OCI-LY7 (cell line): ENCODE measurements around the gene DNAJA3. TPM values are rescaled to one million over a fixed set of nuclear protein-coding genes. Genes with fewer than 3 reads are reported as not detected.

Source experiments
- BruUV-seq: library from RNA; stranded (reverse); fragments of 400-500 nt; replicated peaks from 2 replicates; lab custom pipeline; 2021; lab: Mats Ljungman, UMichigan
- CTCF ChIA-PET: fragments of 300-600 bp; sonication (Branson Sonifier 250); formaldehyde crosslinking; loops from one replicate; lab custom pipeline; 2022; ENCODE audit warnings: antibody characterized with exemption; ENCODE audit not compliant: unreplicated experiment; lab: Charles Lee
- POLR2A ChIA-PET: fragments of 300-600 bp; sonication (Branson Sonifier 250); formaldehyde crosslinking; loops from one replicate; lab custom pipeline; 2022; ENCODE audit warnings: antibody characterized with exemption; lab: Charles Lee
- DNase-seq: peaks from one replicate; pipeline ENCODE4 v3.0.0-alpha.2; 2015; ENCODE audit warnings: low spot score
- H2AFZ ChIP-seq: fragments of 200-600 bp; sonication (generic), shearing (Covaris generic); 2 replicates; pipeline ENCODE4 v1.6.1; 2014; ENCODE audit warnings: mild to moderate bottlenecking, antibody characterized with exemption, low read length, moderate library complexity
- H3K27ac ChIP-seq: fragments of 200-600 bp; sonication (generic); 2 replicates; pipeline ENCODE4 v1.5.1; 2014; ENCODE audit warnings: mixed run types, low read depth, mild to moderate bottlenecking, moderate library complexity, low read length, inconsistent platforms; ENCODE audit not compliant: poor library complexity, severe bottlenecking
- H3K36me3 ChIP-seq: fragments of 200-600 bp; sonication (generic); 2 replicates; pipeline ENCODE4 v1.6.1; 2014; ENCODE audit warnings: mild to moderate bottlenecking, antibody characterized with exemption, low read length, moderate library complexity, mixed read lengths; ENCODE audit not compliant: insufficient read depth
- H3K4me1 ChIP-seq: fragments of 200-600 bp; sonication (generic); 2 replicates; pipeline ENCODE4 v1.5.1; 2014; ENCODE audit warnings: mild to moderate bottlenecking, low read length; ENCODE audit not compliant: insufficient read depth, poor library complexity, severe bottlenecking
- H3K4me2 ChIP-seq: fragments of 200-600 bp; sonication (generic); 2 replicates; pipeline ENCODE4 v1.6.1; 2014; ENCODE audit warnings: mild to moderate bottlenecking, low read length
- H3K4me3 ChIP-seq: fragments of 200-600 bp; sonication (generic); 2 replicates; pipeline ENCODE4 v1.5.1; 2014; ENCODE audit warnings: mild to moderate bottlenecking, low read depth, low read length; ENCODE audit not compliant: poor library complexity, severe bottlenecking
- H3K79me2 ChIP-seq: fragments of 200-600 bp; sonication (generic); 2 replicates; pipeline ENCODE4 v1.6.1; 2016; ENCODE audit warnings: low read depth, mild to moderate bottlenecking, low read length, moderate library complexity, mixed read lengths; ENCODE audit not compliant: insufficient read depth
- H3K9me2 ChIP-seq: fragments of 200-600 bp; sonication (generic); 2 replicates; pipeline ENCODE4 v1.6.1; 2016; ENCODE audit warnings: mild to moderate bottlenecking, low read length, mixed read lengths; ENCODE audit not compliant: insufficient read depth
- H3K9me3 ChIP-seq: fragments of 200-600 bp; sonication (generic); 2 replicates; pipeline ENCODE4 v1.6.1; 2014; ENCODE audit warnings: mild to moderate bottlenecking, mixed run types, low read length, mixed read lengths
- H4K20me1 ChIP-seq: fragments of 200-600 bp; sonication (generic); 2 replicates; pipeline ENCODE4 v1.6.1; 2014; ENCODE audit warnings: mild to moderate bottlenecking, antibody characterized with exemption, low read length, moderate library complexity, mixed read lengths; ENCODE audit not compliant: insufficient read depth
- CTCF ChIP-seq: fragments of 200-600 bp; sonication (generic); conservative IDR thresholded peaks from 2 replicates; pipeline ENCODE4 v1.5.1; 2014; ENCODE audit warnings: mild to moderate bottlenecking, antibody characterized with exemption, low read length, moderate library complexity, mixed read lengths
- EZH2phosphoT487 ChIP-seq: fragments of 200-600 bp; sonication (generic); IDR thresholded peaks from 2 replicates; pipeline ENCODE4 v1.6.1; 2018; ENCODE audit warnings: low read depth, borderline replicate concordance, mild to moderate bottlenecking, mixed run types, antibody characterized with exemption, low read length, moderate library complexity, mixed read lengths
- intact Hi-C: fragments of 100-400 bp; cut with micrococcal nuclease; formaldehyde crosslinking; loops from one replicate; pipeline ENCODE4 v1.10.0; 2022; ENCODE audit not compliant: unreplicated experiment
- total RNA-seq, 2 experiments: library from RNA; depleted of rRNA in 1 of 2; stranded (reverse); fragments of >200 nt in 1 of 2; shearing (Covaris generic) in 1 of 2; gene quantifications; 2 replicates each; pipeline ENCODE4 v1.2.3, GENCODE V29; 2014 to 2022

Gene DNAJA3
- total RNA-seq, 2 experiments from 2014 or later: 89.8 to 94.3 TPM

GRCh38 chr16:4435337-4436067 is 9.8 kb downstream of the DNAJA3 start:
- intact Hi-C loops: no loop called here
- TF ChIP-seq CTCF (no peak), EZH2phosphoT487 (no peak)
- no peak overlapping the region for H3K4me3 ChIP-seq
- H3K79me2 ChIP-seq: peaks cover 14% of the 10 kb centered on the region
- H3K4me2 ChIP-seq: no peak overlapping the region
- no peak for DNase-seq
- ChIA-PET POLR2A (interaction anchor here (0.5 kb wide), 1 partner anchor 675 kb away, joined by 4 read pairs; no protein-coding TSS in a partner anchor), CTCF (no interaction called here)
- 0 out of 2 replicates have a peak, but pooled peaks cover 9% of the 10 kb centered on the region for H4K20me1 ChIP-seq
- no peak overlapping the region for H2AFZ ChIP-seq
- BruUV-seq: no TSS peak
- H3K36me3 ChIP-seq: peaks cover 96% of the 10 kb centered on the region
- H3K27ac ChIP-seq: no peak overlapping the region
- no peaks in the 10 kb centered on the region for H3K9me3 ChIP-seq
- H3K9me2 ChIP-seq: no peaks in the 10 kb centered on the region
- no peaks in the 10 kb centered on the region for H3K4me1 ChIP-seq

DNA sequence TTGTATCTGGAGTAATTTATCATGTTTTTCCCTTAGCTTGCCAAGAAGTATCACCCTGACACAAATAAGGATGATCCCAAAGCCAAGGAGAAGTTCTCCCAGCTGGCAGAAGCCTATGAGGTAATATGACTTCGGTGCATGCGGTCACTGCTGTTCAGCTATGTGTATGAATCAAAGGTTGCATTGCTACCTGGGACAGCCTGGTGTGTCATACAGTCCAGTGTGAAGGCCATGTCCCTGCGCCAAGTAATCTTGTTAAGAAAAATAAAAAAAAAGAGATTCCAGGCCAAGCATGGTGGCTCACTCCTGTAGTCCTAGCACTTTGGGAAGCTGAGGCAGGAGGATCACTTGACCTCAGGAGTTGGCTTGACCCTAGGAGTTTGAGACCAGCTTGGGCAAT is 11.7 kb downstream of the DNAJA3 start:
- no peak for DNase-seq
- H3K27ac ChIP-seq: no peak overlapping the region
- no peaks in the 10 kb centered on the region for H3K4me1 ChIP-seq
- no peaks in the 10 kb centered on the region for H3K9me2 ChIP-seq
- peaks cover 3% of the 10 kb centered on the region; the same call in 1 of the 2 replicates for H3K79me2 ChIP-seq
- no TSS peak for BruUV-seq
- TF ChIP-seq EZH2phosphoT487: no peak
- TF ChIP-seq CTCF: no peak
- H3K9me3 ChIP-seq: no peaks in the 10 kb centered on the region
- H4K20me1 ChIP-seq: 0 out of 2 replicates have a peak, but pooled peaks cover 9% of the 10 kb centered on the region
- no peak overlapping the region for H3K4me3 ChIP-seq
- CTCF ChIA-PET: no interaction called here
- H3K4me2 ChIP-seq: no peak overlapping the region
- POLR2A ChIA-PET: no interaction called here
- intact Hi-C loops: no loop called here
- H3K36me3 ChIP-seq: peaks cover 96% of the 10 kb centered on the region
- no peak overlapping the region for H2AFZ ChIP-seq

- H3K9me2 ChIP-seq: no peaks in the 10 kb centered on the region
- no peaks in the 10 kb centered on the region for H3K79me2 ChIP-seq
- TF ChIP-seq CTCF (no peak), EZH2phosphoT487 (no peak)
- H3K27ac ChIP-seq: no peak overlapping the region
- BruUV-seq: no TSS peak
- no peaks in the 10 kb centered on the region for H3K4me1 ChIP-seq
- intact Hi-C loops: no loop called here
- DNase-seq: no peak
- CTCF ChIA-PET: no interaction called here
- POLR2A ChIA-PET: no interaction called here
- no peaks in the 10 kb centered on the region for H4K20me1 ChIP-seq
- H3K4me3 ChIP-seq: no peak overlapping the region
- H2AFZ ChIP-seq: no peak overlapping the region
- H3K4me2 ChIP-seq: no peak overlapping the region
- H3K9me3 ChIP-seq: no peaks in the 10 kb centered on the region
- H3K36me3 ChIP-seq: peaks cover 98% of the 10 kb centered on the region
Measured at GRCh38 chr16:4442371-4442770, 16.7 kb downstream of the DNAJA3 start.
